Heart left ventricle (tissue), 13 donors: Measurements from ENCODE around the gene UBE2E2.
"Not testable (repeated sequence)": the region's sequence is repeated elsewhere in the genome, so short reads cannot be mapped to it uniquely, and the experiment has no call there.

ENCODE experiments used
- CTCF ChIP-seq, 12 donors: fragments of 200-600 bp; sonication (generic) in 4 of 12; IDR thresholded peaks; one replicate each; pipeline versions ENCODE4 v1.5.0 to v1.8.0; 2018 to 2022; ENCODE audit warnings: antibody characterized with exemption in 12 of 12, mild to moderate bottlenecking in 5 of 12
- POLR2A ChIP-seq, 2 donors: fragments of 450-650 bp; IDR thresholded peaks; one replicate each; pipeline ENCODE4 v1.6.1; 2017; ENCODE audit warnings: antibody characterized with exemption in 2 of 2, mild to moderate bottlenecking in 2 of 2, moderate library complexity in 2 of 2
- donor health status: ischemic (EF 13 %, LVEDD 7.1; RV severe dilation, severe dysfunction).
- donor health status: DM: no; HTN: yes; CAD: no.
- donor health status: DM: no; HTN: no; CAD: no.
- donor health status: ischemic (EF 25% LVEDD 6.9; RV normal size, moderate dysfunction).
- donor health status: ischemic (EF 25% LVEDD 5.7; RV mildly dilated, moderate dysfunction).
- donor health status: ischemic (EF 35%, LVEDD 5.7; RV mildly dilated, moderate dysfunction).
- donor health status: nonischemic (EF 11% LVEDD 7.7; RV severe dilation, severe dysfunction).
- donor health status: DM: yes; HTN: yes; CAD: no.
- donor health status: PGD.
- donor health status: ischemic (EF 29% LVEDD 5.4; RV normal size, mild dysfunction).
- donor health status: nonischemic (EF 23%, LVEDD 6.1; RV moderate dilation, normal function).

GRCh38 chr3:23618475-23618874 is 415.3 kb downstream of the UBE2E2 start:
- TF ChIP-seq CTCF, POLR2A (IDR thresholded peaks at IDR 0.05): not testable (repeated sequence)
